Measurements from ENCODE around the gene NCL.

The NCL gene

DNA sequence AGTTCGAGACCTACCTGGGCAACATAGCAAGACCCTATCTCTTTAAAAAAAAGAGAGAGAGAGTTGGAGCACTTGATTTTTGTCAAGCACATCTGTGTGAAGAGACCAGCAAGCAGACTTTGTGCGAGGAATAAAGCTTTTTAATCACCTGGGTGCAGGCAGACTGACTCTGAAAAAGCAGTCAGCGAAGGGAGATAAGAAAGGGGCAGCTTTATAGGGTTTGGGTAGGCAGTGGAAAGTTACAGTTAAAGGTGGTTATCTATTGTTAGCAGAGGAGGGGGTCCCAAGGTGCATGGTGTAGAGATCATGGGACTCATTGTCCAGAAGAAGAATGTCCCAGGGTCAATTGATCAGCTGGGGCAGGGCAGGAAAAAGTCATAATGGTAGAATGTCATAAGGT is 34.4 kb downstream of the NCL start:
- FAIRE-seq: no peak
- no peak for TF ChIP-seq POLR2A (IDR thresholded peaks at IDR 0.05; ENCODE audit: low read depth, low read length)
- no peak for DNase-seq (ENCODE audit: insufficient read length, low spot score)

GRCh38 chr2:231429152-231429551 is 35.1 kb downstream of the NCL start:
- TF ChIP-seq POLR2A (IDR thresholded peaks at IDR 0.05; ENCODE audit: low read depth, low read length): no peak
- FAIRE-seq: no peak
- DNase-seq (ENCODE audit: insufficient read length, low spot score): no peak

GRCh38 chr2:231427116-231427515 is 37.2 kb downstream of the NCL start:
- FAIRE-seq (no peak), DNase-seq (ENCODE audit: insufficient read length, low spot score) (no peak)
- TF ChIP-seq POLR2A (IDR thresholded peaks at IDR 0.05; ENCODE audit: low read depth, low read length): no peak

GRCh38 chr2:231425811-231426703 is 38.2 kb downstream of the NCL start:
- DNase-seq (ENCODE audit: insufficient read length, low spot score) (no peak), FAIRE-seq (no peak)
- no peak for TF ChIP-seq POLR2A (IDR thresholded peaks at IDR 0.05; ENCODE audit: low read depth, low read length)

DNA sequence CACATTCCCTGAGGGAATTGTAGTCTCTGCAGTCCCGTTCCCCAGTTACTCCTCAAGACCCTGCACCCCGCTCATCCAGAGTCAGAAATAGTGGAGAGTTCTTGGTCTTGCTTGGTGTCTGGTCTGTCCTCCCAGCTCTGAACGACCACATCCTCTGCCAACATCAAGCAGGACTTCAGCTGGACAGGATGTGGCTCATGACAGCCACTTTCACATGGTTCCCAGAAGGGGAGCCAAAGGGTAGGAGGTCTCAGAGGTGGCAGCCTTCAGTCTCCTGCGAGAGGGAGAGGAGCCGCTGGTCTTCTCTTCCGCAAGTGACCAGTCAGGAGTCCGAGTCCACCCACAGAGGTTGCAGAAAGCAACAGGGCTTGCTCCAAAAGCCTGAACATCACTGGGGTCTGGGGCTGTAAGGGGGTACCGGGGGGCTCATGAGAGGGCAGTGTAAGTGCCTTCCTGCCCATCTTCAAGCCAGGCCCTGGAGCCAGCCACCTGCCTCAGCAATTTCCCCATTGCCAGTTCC is 38.9 kb downstream of the NCL start:
- no peak for TF ChIP-seq POLR2A (IDR thresholded peaks at IDR 0.05; ENCODE audit: low read depth, low read length)
- no peak for DNase-seq (ENCODE audit: insufficient read length, low spot score)
- no peak for FAIRE-seq

GRCh38 chr2:231423176-231423575 is 41.1 kb downstream of the NCL start:
- no peak for TF ChIP-seq POLR2A (IDR thresholded peaks at IDR 0.05; ENCODE audit: low read depth, low read length)
- DNase-seq (ENCODE audit: insufficient read length, low spot score): no peak
- FAIRE-seq: no peak

GRCh38 chr2:231422056-231422455 is 42.2 kb downstream of the NCL start:
- FAIRE-seq (no peak), DNase-seq (ENCODE audit: insufficient read length, low spot score) (no peak)
- no peak for TF ChIP-seq POLR2A (IDR thresholded peaks at IDR 0.05; ENCODE audit: low read depth, low read length)

DNA sequence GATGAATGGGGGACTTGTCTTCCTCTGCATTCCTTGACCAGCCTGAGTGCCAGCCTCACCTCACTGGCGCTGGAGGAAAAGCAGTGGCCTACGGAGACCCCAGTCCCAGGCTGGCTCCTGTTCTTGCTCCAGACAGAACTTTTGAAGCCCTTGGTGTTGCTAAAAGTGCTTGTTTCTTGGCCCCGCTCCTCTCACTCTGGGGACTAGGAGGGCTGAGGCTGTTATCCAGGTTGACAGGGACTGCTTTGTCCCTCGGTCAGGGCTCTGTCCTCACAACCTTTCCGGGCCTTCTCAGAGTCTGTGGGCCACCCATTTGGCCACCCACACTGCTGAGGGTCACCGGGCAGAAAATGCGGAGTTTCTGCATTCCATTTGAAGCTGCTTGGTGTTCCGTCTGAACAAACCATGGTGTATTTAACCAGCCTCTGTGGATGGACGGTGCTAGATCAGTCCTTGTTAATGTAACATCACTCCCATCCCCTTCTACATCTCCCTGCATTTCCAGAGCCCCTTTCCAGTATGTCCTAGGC is 43.2 kb downstream of the NCL start:
- FAIRE-seq (no peak), DNase-seq (ENCODE audit: insufficient read length, low spot score) (no peak)
- TF ChIP-seq POLR2A (IDR thresholded peaks at IDR 0.05; ENCODE audit: low read depth, low read length): no peak

DNA sequence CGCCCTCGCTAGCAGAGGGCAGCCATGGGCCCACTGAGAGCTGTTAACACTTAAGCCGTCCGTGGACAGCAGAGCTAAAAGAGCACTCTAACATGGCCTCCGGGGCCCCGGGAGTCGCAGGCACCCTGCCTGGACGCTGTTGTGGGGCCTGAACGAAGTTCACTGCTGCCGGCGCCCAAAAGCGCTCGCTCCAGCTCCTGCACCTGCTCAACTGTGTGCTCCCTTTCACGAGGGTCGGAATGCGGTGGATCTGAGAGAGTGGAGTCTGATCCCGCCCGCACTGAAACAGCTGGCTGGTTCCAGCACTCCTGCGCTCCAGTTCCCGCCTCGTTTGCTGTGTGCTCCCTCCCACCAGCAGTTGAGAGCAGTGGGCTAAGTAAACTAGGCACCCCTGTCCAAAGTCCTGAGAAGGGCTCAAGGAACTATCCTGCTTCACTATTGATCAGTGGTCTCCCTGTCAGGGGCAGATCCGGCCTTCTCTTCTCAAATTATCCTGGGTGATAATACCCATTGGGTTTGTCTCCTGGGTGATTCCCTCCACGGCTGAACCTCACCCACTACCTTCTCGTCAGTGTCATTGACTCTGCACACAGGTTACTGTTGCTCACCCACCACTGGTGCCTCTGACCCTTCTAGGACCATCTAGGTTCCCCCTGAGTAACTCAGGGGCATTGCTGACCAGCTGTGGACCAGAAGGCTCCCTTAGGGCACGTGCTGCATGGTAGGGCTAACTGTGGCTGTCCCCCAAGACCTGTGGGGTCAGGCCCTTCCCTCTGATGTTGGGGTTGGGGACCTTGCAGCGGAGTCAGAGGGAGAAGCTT is 45.3 kb downstream of the NCL start:
- DNase-seq (ENCODE audit: insufficient read length, low spot score): no peak
- no peak for FAIRE-seq
- no peak for TF ChIP-seq POLR2A (IDR thresholded peaks at IDR 0.05; ENCODE audit: low read depth, low read length)

DNA sequence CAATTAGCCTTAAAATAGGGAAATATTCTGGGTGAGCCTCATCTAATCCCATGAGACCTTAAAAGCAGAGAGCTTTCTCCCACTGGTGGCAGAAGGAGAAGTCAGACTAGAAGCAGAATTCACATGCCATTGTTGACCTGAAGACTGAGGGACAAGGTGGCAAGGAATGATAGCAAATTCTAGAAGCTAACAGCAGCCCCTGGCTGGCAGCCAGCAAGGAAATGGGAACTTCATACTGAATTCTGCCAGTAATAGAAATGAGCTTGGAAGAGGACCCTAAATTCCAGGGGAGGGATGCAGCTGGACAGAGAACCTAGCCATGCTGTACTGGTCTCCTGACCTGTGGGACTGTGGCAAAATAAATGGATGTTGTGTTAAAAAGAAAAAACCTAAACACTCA is 49.3 kb downstream of the NCL start:
- DNase-seq (ENCODE audit: insufficient read length, low spot score): no peak
- FAIRE-seq: no peak
- TF ChIP-seq POLR2A (IDR thresholded peaks at IDR 0.05; ENCODE audit: low read depth, low read length): no peak

DNA sequence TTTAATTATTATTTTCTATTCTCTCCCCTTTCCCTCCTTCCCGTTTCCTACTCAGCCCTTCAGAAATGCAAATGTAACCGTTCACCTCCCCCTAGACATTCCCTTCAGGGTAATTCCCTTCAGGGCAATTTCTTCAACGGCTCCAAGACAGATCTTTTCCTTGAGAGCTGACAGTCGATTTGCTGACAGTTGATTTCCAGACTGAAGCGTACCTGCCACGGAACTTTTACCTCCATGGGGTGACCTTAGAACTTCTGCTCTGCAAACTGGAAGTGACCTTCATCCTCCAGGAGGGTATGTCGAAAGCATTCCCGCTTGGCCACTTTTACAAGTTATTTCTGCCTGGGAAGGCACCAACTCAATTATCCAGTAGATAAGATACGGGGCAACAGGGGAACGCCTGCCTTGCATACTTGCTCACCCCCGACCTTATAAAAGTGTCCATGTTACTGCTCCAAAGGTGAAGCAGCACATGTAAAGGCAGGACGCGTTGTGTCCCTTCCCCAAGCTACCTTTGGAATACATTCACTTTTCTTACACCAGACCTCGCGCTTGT is 50.3 kb downstream of the NCL start:
- DNase-seq (ENCODE audit: insufficient read length, low spot score) (no peak), FAIRE-seq (no peak)

GRCh38 chr2:231413456-231413855 is 50.8 kb downstream of the NCL start:
- no peak for DNase-seq (ENCODE audit: insufficient read length, low spot score)
- no peak for FAIRE-seq
- no peak for TF ChIP-seq POLR2A (IDR thresholded peaks at IDR 0.05; ENCODE audit: low read depth, low read length)

More for the DNA sequence above, 50.3 kb downstream of the NCL start:
- TF ChIP-seq POLR2A (IDR thresholded peaks at IDR 0.05; ENCODE audit: low read depth, low read length): no peak

DNA sequence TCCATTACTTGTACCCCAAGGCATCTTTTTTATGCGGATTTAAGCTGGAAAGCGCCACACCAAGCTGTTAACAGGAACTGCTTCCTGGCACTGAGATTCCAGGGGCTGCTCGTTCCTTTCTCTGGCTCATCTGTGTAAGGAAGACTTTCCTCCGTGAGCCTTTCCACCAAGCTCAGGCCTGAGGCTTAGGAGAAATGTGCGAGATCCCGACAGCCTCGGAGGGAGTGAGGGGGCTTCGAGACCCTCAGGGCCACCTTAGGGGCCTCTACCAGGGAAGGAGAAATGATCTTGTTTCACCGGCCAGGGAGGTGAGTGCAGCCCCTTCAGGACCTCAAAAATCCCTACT is 51.7 kb downstream of the NCL start:
- FAIRE-seq (no peak), DNase-seq (ENCODE audit: insufficient read length, low spot score) (no peak)
- TF ChIP-seq POLR2A (IDR thresholded peaks at IDR 0.05; ENCODE audit: low read depth, low read length): no peak
